ENCODE results near the gene UQCC2.

DNA sequence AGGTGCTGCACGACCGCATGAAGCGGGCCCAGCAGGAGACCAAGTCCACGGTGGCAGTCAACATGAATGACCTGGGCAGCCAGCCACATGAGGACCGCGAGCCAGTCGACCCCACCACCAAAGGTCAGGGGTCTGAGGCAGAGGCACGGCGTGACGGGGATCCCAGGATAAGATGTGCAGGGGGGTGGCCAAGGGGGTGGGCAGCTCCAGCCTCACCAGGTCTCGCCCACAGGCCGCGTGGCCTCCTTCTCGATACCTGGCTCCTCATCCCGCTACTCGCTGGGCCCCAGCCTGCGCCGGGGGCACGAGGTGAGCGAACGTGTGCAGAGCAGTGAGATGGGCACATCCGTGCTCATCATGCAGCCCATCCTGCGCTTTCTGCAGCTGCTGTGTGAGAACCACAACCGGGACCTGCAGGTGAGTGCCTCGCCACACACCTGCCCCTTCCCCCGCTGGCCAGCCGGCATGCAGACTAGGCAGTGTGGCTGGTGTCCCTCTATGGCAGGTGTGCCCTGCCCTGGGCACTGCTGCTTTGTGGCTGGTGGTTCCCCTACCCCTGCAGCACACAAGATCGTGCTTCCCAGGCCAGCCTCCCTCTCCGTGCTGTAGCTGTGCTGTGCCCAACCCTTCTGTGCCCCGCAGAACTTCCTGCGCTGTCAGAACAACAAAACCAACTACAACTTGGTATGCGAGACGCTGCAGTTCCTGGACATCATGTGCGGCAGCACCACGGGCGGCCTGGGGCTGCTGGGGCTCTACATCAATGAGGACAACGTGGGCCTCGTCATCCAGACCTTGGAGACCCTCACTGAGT, 25.9 kb downstream of the UQCC2 start:
- TF ChIP-seq TAF1 (IDR thresholded peaks at IDR 0.05; ENCODE audit: borderline replicate concordance, low read depth, low read length) (no peak), POLR2A (IDR thresholded peaks at IDR 0.05; ENCODE audit: low read depth, low read length) (no peak)
